Body of pancreas (tissue), 4 donors: ENCODE measurements around the gene PTPRCAP. TPM values are rescaled to one million over a fixed set of nuclear protein-coding genes. Genes with fewer than 3 reads are reported as not detected.
A peak's percentile ranks its signal among the peaks of the same experiment; 100 is the strongest.

ENCODE experiments used
- ATAC-seq: fragments of 150-250 bp; one replicate; pipeline ENCODE4 v1.9.1; 2016
- DNase-seq, 4 donors: peaks; one replicate each; pipeline ENCODE4 v3.0.0-alpha.2; 2019
- H3K27ac ChIP-seq, 4 donors: fragments of 200-600 bp; sonication (generic); 1 replicate in 3 of 4; 2 replicates in 1 of 4; pipeline versions ENCODE4 v1.5.1 to v1.6.1; 2016 to 2019; ENCODE audit warnings: mild to moderate bottlenecking in 1 of 4, mixed read lengths in 1 of 4, moderate library complexity in 1 of 4
- H3K27me3 ChIP-seq, 2 donors: fragments of 200-600 bp; sonication (generic); one replicate each; pipeline ENCODE4 v1.6.0; 2016; ENCODE audit warnings: mild to moderate bottlenecking in 1 of 2
- H3K36me3 ChIP-seq, 2 donors: fragments of 200-600 bp; sonication (generic); replicated peaks in 1 of 2; 2 replicates each; pipeline ENCODE4 v1.5.1; 2016; ENCODE audit warnings: low read depth in 2 of 2; ENCODE audit not compliant: insufficient read depth in 1 of 2
- H3K4me1 ChIP-seq: fragments of 200-600 bp; sonication (generic); one replicate; pipeline ENCODE4 v1.6.0; 2016
- H3K4me3 ChIP-seq, 2 donors: fragments of 200-600 bp; sonication (generic); 1 replicate in 1 of 2; 2 replicates in 1 of 2; pipeline ENCODE4 v1.5.1; 2016 to 2019
- H3K9me3 ChIP-seq, 3 donors: fragments of 200-600 bp; sonication (generic); 1 replicate in 2 of 3; 2 replicates in 1 of 3; pipeline ENCODE4 v1.5.1; 2016
- CTCF ChIP-seq, 7 experiments: fragments of 450-650 bp in 4 of 7; fragments of 200-600 bp in 3 of 7; sonication (generic) in 3 of 7; IDR thresholded peaks; one replicate each; pipeline ENCODE4 v1.5.1; 2016 to 2019; ENCODE audit warnings: antibody characterized with exemption in 7 of 7
- POLR2A ChIP-seq, 3 donors: fragments of 450-650 bp; IDR thresholded peaks; one replicate each; pipeline ENCODE4 v1.6.1; 2016; ENCODE audit warnings: antibody characterized with exemption in 3 of 3, mild to moderate bottlenecking in 2 of 3
- WGBS, 2 donors: methylation state at CpG; one replicate each; pipeline ENCODE4 v1.1.5; 2017; 5-methylcytosine and 5-hydroxymethylcytosine counted together
- intact Hi-C: fragments of 100-400 bp; cut with DNase I; formaldehyde crosslinking; loops from one replicate; pipeline ENCODE4 v1.15.1; 2023
- total RNA-seq, 2 donors: library from RNA; depleted of rRNA; stranded (reverse); fragments of >200 nt; gene quantifications; one replicate each; pipeline ENCODE4 v1.1.0, GENCODE V29; 2016

The PTPRCAP gene
- total RNA-seq, 2 donors from 2014 or later = 6.0 to 6.9 TPM

GRCh38 chr11:67420147-67420645 lies 17.3 kb downstream of the PTPRCAP start:
- DNase-seq (no peak), ATAC-seq (no peak)
- 20 to 26% methylated on average over 6 to 15 of the region's 15 CpGs for WGBS, 2 donors
- intact Hi-C loops = no loop called here
- Histone ChIP-seq H3K4me3 (no peak overlapping the region), H3K27ac (peak overlapping the region; percentile 81 to 98 (median 96)), H3K27me3 (no peaks in the 10 kb centered on the region), H3K4me1 (peaks cover 54% of the 10 kb centered on the region), H3K36me3 (no peaks in the 10 kb centered on the region), H3K9me3 (no peaks in the 10 kb centered on the region)
- TF ChIP-seq CTCF (IDR thresholded peaks at IDR 0.05) (no peak), POLR2A (IDR thresholded peaks at IDR 0.05) (no peak)

GRCh38 chr11:67419325-67420049 lies 18.0 kb downstream of the PTPRCAP start:
- no peak overlapping the region for H3K4me3 ChIP-seq
- H3K9me3 ChIP-seq = no peaks in the 10 kb centered on the region
- no peaks in the 10 kb centered on the region for H3K36me3 ChIP-seq
- ATAC-seq = no peak
- no peak for DNase-seq
- H3K4me1 ChIP-seq = peaks cover 59% of the 10 kb centered on the region
- intact Hi-C loops = no loop called here
- peak overlapping the region; percentile 81 to 98 (median 96) for H3K27ac ChIP-seq
- H3K27me3 ChIP-seq = no peaks in the 10 kb centered on the region
- peak in 1 of 7 experiments; percentile 3 for TF ChIP-seq CTCF (IDR thresholded peaks at IDR 0.05)
- TF ChIP-seq POLR2A (IDR thresholded peaks at IDR 0.05) = peak in 1 of 3 donors; percentile 4
- WGBS, 2 donors = 81 to 85% methylated on average over 15 to 20 of the region's 21 CpGs

GRCh38 chr11:67418476-67419281 lies 18.8 kb downstream of the PTPRCAP start:
- no peaks in the 10 kb centered on the region for H3K27me3 ChIP-seq
- DNase-seq (peak; percentile 42 to 72 (median 58)), ATAC-seq (no peak)
- peak overlapping the region in 3 of 4 donors; percentile 26 to 98 (median 48) for H3K27ac ChIP-seq
- TF ChIP-seq CTCF (IDR thresholded peaks at IDR 0.05) (no peak), POLR2A (IDR thresholded peaks at IDR 0.05) (peak in 1 of 3 donors; percentile 5)
- peaks cover 59% of the 10 kb centered on the region for H3K4me1 ChIP-seq
- H3K36me3 ChIP-seq = no peaks in the 10 kb centered on the region
- H3K4me3 ChIP-seq = no peak overlapping the region
- WGBS, 2 donors = 37 to 60% methylated on average over 8 to 25 of the region's 26 CpGs
- H3K9me3 ChIP-seq = no peaks in the 10 kb centered on the region
- intact Hi-C loops = no loop called here

DNA sequence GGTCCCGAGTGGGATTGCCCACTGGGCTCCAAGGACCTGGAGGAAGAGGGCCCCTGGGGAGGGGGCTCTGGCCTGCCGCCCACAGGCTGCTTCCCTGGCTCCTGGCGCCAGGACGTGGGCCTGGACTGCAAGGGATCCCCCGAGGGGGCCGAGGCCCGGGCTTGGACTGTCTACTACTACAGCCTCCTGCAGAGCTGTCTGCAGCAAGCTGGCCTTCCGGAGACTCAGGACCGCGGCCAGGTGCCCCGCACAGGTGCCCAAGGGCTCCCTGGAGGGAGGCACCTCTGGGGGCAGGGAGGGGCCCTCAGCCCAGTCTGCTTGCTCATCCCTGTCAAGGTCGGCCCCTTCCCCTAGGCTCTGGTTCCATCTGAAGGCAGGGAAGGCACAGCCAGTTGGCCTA lies 20.1 kb downstream of the PTPRCAP start:
- Histone ChIP-seq H3K27me3 (no peaks in the 10 kb centered on the region), H3K36me3 (no peaks in the 10 kb centered on the region), H3K27ac (no peak overlapping the region), H3K4me3 (no peak overlapping the region), H3K4me1 (peaks cover 65% of the 10 kb centered on the region), H3K9me3 (no peaks in the 10 kb centered on the region)
- 83 to 100% methylated on average over 1 to 12 of the region's 12 CpGs for WGBS, 2 donors
- intact Hi-C loops = no loop called here
- DNase-seq (no peak), ATAC-seq (no peak)
- TF ChIP-seq POLR2A (IDR thresholded peaks at IDR 0.05) (no peak), CTCF (IDR thresholded peaks at IDR 0.05) (no peak)
